Measurements from ENCODE around the gene ATP2B1.

The ATP2B1 gene

GRCh38 chr12:89673603-89674002 is 35.0 kb downstream of the ATP2B1 start:
- DNase-seq (ENCODE audit: low read depth): no peak
- H3K4me3 ChIP-seq (replicated peaks; ENCODE audit: low read depth, low read length): no peak overlapping the region
- TF ChIP-seq CTCF (IDR thresholded peaks at IDR 0.05; ENCODE audit: low read length, missing control alignments): no peak

- no peak for DNase-seq (ENCODE audit: low read depth)
- no peak overlapping the region for H3K4me3 ChIP-seq (replicated peaks; ENCODE audit: low read depth, low read length)
- TF ChIP-seq CTCF (IDR thresholded peaks at IDR 0.05; ENCODE audit: low read length, missing control alignments): no peak
These were observed 36.1 kb downstream of the ATP2B1 start for GRCh38 chr12:89672589-89672979.

- DNase-seq (ENCODE audit: low read depth): peak; percentile 65
- TF ChIP-seq CTCF (IDR thresholded peaks at IDR 0.05; ENCODE audit: low read length, missing control alignments): no peak
- H3K4me3 ChIP-seq (replicated peaks; ENCODE audit: low read depth, low read length): no peak overlapping the region
These were observed 37.2 kb downstream of the ATP2B1 start for GRCh38 chr12:89671469-89671868.

GRCh38 chr12:89669197-89669596 is 39.4 kb downstream of the ATP2B1 start:
- no peak for TF ChIP-seq CTCF (IDR thresholded peaks at IDR 0.05; ENCODE audit: low read length, missing control alignments)
- DNase-seq (ENCODE audit: low read depth): no peak
- no peak overlapping the region for H3K4me3 ChIP-seq (replicated peaks; ENCODE audit: low read depth, low read length)

- H3K4me3 ChIP-seq (replicated peaks; ENCODE audit: low read depth, low read length): no peak overlapping the region
- TF ChIP-seq CTCF (IDR thresholded peaks at IDR 0.05; ENCODE audit: low read length, missing control alignments): no peak
- no peak for DNase-seq (ENCODE audit: low read depth)
These were observed 43.1 kb downstream of the ATP2B1 start for GRCh38 chr12:89665556-89665955.

- TF ChIP-seq CTCF (IDR thresholded peaks at IDR 0.05; ENCODE audit: low read length, missing control alignments): no peak
- DNase-seq (ENCODE audit: low read depth): no peak
- no peak overlapping the region for H3K4me3 ChIP-seq (replicated peaks; ENCODE audit: low read depth, low read length)
These were observed 44.2 kb downstream of the ATP2B1 start for GRCh38 chr12:89664441-89664840.

GRCh38 chr12:89663577-89664357 is 44.9 kb downstream of the ATP2B1 start:
- no peak for TF ChIP-seq CTCF (IDR thresholded peaks at IDR 0.05; ENCODE audit: low read length, missing control alignments)
- peak; percentile 13 for DNase-seq (ENCODE audit: low read depth)
- no peak overlapping the region for H3K4me3 ChIP-seq (replicated peaks; ENCODE audit: low read depth, low read length)
